Endodermal cell (in vitro differentiated cells): ENCODE results near the gene ENGASE. TPM values are rescaled to one million over a fixed set of nuclear protein-coding genes. Genes with fewer than 3 reads are reported as not detected.
A peak's percentile ranks its signal among the peaks of the same experiment; 100 is the strongest.

Source experiments
- DNase-seq: peaks from one replicate; pipeline ENCODE4 v3.0.0-alpha.2; 2017
- H3K27ac ChIP-seq: 2 replicates; pipeline ENCODE4 v1.5.1; 2013; ENCODE audit warnings: mild to moderate bottlenecking, low read depth, low read length, moderate library complexity
- H3K27me3 ChIP-seq: 2 replicates; pipeline ENCODE4 v1.6.1; 2013; ENCODE audit warnings: mild to moderate bottlenecking, low read length, moderate library complexity; ENCODE audit not compliant: insufficient read depth, control insufficient read depth, poor library complexity, severe bottlenecking
- H3K36me3 ChIP-seq: 2 replicates; pipeline ENCODE4 v1.7.0; 2013; ENCODE audit warnings: mild to moderate bottlenecking, low read length, moderate library complexity; ENCODE audit not compliant: control insufficient read depth, insufficient read depth
- H3K4me1 ChIP-seq: one replicate; pipeline ENCODE4 v1.7.0; 2013; ENCODE audit warnings: low read length; ENCODE audit not compliant: control insufficient read depth, insufficient read depth
- H3K4me3 ChIP-seq: 2 replicates; pipeline ENCODE4 v1.5.1; 2013; ENCODE audit warnings: mild to moderate bottlenecking, low read length, moderate library complexity
- H3K9ac ChIP-seq: 2 replicates; pipeline ENCODE4 v1.6.1; 2013; ENCODE audit warnings: mild to moderate bottlenecking, low read length, moderate library complexity; ENCODE audit not compliant: poor library complexity, severe bottlenecking; ENCODE audit errors: extremely low read depth
- H3K9me3 ChIP-seq: 2 replicates; pipeline ENCODE4 v1.6.1; 2013; ENCODE audit warnings: mild to moderate bottlenecking, low read length, moderate library complexity; ENCODE audit not compliant: control insufficient read depth
- H3K27ac Mint-ChIP-seq: 2 replicates; pipeline ENCODE4 v1.8.0; 2020; ENCODE audit warnings: mixed read lengths
- H3K27me3 Mint-ChIP-seq: 2 replicates; pipeline ENCODE4 v1.8.0; 2021; ENCODE audit warnings: mild to moderate bottlenecking, mixed read lengths; ENCODE audit not compliant: insufficient read depth
- H3K36me3 Mint-ChIP-seq: 2 replicates; pipeline ENCODE4 v1.8.0; 2020; ENCODE audit warnings: low read depth, mixed read lengths
- H3K4me1 Mint-ChIP-seq: 2 replicates; pipeline ENCODE4 v1.8.0; 2020; ENCODE audit warnings: mixed read lengths
- H3K4me3 Mint-ChIP-seq: 2 replicates; pipeline ENCODE4 v1.8.0; 2020; ENCODE audit warnings: mild to moderate bottlenecking, moderate library complexity, mixed read lengths
- H3K9me3 Mint-ChIP-seq: 2 replicates; pipeline ENCODE4 v1.8.0; 2020; ENCODE audit warnings: mild to moderate bottlenecking, mixed read lengths
- WGBS, 2 experiments: methylation state at CpG; one replicate each; pipeline versions ENCODE4 v1.1.5 to v1.1.7; 2013; ENCODE audit warnings: missing lambda C conversion rate in 2 of 2, mixed read lengths in 1 of 2; ENCODE audit not compliant: insufficient coverage in 1 of 2, insufficient read length in 1 of 2; 5-methylcytosine and 5-hydroxymethylcytosine counted together
- total RNA-seq, 2 donors: library from RNA; stranded (reverse); fragmentation: NEBNext Ultra II Directional in 1 of 2; extraction: Animal tissue kit (Norgen Biotek cat#: 25700) in 1 of 2; gene quantifications; 2 replicates in 1 of 2; 3 replicates in 1 of 2; pipeline ENCODE4 v1.2.1, GENCODE V29; 2021
- TF ChIP-seq, protein P1 (sequence below): fragments of 200-600 bp; sonication (generic); conservative IDR thresholded peaks from 2 replicates; pipeline ENCODE4 v1.5.0; 2021; ENCODE audit warnings: antibody characterized with exemption, mild to moderate bottlenecking

ENGASE gene
- total RNA-seq, 2 donors from 2014 or later = 40.8 to 42.0 TPM

DNA sequence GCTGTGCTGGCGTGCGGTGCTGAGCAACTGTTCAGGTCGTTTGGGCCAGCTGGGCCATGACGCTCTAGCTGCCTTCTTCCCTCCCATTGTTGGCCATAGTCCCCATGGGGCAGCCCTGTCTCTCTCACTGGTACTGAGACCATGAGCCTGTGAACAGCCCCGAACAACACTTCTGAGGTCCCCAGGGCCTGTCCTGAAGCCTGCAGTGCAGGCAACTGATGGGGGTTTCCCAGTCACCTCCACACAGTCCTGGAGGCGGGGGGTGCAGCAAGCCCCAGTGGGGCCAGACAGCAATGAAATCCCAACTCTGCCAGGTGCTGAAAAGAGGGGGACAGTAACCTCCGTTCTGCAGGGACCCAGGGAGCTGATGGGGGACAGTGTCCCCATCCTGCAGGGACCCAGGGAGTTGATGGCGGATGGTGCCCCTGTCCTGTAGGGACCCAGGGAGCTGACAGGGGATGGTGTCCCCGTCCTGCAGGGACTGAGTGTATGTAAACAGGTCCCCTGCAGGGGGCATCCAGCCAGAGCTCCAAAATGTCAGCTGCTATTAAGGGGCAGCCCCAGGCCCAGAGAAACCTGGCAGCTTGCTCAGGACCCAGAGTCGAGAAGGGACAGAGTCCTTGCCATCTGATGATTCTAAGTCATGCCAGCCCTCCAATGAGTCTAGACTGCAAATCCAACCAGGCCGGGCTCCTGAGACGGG lies 30.4 kb downstream of the ENGASE start:
- peak; percentile 75 for DNase-seq
- H3K27ac ChIP-seq = no peak overlapping the region
- H3K9me3 Mint-ChIP-seq = no peaks in the 10 kb centered on the region
- WGBS, 2 experiments = 84 to 85% methylated on average over 4 to 12 of the region's 12 CpGs
- H3K4me1 Mint-ChIP-seq = no peaks in the 10 kb centered on the region
- no peaks in the 10 kb centered on the region for H3K4me1 ChIP-seq
- H3K9me3 ChIP-seq = no peaks in the 10 kb centered on the region
- H3K4me3 Mint-ChIP-seq = no peak overlapping the region
- no peak overlapping the region for H3K27ac Mint-ChIP-seq
- H3K36me3 Mint-ChIP-seq = no peaks in the 10 kb centered on the region
- no peak overlapping the region for H3K9ac ChIP-seq
- H3K4me3 ChIP-seq = no peak overlapping the region
- no peaks in the 10 kb centered on the region for H3K27me3 Mint-ChIP-seq
- no peaks in the 10 kb centered on the region for H3K27me3 ChIP-seq
- H3K36me3 ChIP-seq = no peaks in the 10 kb centered on the region
- TF ChIP-seq, protein P1, sequence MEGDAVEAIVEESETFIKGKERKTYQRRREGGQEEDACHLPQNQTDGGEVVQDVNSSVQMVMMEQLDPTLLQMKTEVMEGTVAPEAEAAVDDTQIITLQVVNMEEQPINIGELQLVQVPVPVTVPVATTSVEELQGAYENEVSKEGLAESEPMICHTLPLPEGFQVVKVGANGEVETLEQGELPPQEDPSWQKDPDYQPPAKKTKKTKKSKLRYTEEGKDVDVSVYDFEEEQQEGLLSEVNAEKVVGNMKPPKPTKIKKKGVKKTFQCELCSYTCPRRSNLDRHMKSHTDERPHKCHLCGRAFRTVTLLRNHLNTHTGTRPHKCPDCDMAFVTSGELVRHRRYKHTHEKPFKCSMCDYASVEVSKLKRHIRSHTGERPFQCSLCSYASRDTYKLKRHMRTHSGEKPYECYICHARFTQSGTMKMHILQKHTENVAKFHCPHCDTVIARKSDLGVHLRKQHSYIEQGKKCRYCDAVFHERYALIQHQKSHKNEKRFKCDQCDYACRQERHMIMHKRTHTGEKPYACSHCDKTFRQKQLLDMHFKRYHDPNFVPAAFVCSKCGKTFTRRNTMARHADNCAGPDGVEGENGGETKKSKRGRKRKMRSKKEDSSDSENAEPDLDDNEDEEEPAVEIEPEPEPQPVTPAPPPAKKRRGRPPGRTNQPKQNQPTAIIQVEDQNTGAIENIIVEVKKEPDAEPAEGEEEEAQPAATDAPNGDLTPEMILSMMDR = no peak

DNA sequence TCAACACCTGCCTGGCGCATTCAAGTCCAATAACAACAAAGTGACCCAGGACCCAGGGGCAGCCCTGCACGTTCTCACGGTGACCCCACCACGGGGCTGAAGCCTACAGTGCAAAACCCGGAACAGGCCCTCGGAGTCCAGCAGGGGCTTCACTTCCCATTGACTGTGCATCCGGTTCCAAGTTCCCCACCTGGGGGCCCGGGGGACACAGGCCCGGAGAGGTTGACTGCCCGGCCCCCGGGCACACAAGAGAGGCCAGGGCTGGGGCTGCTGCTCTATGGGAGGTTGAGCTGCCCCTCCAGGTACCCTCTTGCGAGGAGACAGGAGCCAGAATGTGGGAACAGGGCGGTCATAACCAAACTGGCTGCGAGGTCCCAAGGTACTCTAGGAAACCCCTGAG lies 31.3 kb downstream of the ENGASE start:
- TF ChIP-seq, protein P1 = no peak
- Histone ChIP-seq H3K27me3 (no peaks in the 10 kb centered on the region), H3K27ac (no peak overlapping the region), H3K9me3 (no peaks in the 10 kb centered on the region), H3K36me3 (no peaks in the 10 kb centered on the region), H3K9ac (no peak overlapping the region), H3K4me1 (no peaks in the 10 kb centered on the region), H3K4me3 (no peak overlapping the region)
- DNase-seq = no peak
- Mint-ChIP-seq H3K27me3 (no peaks in the 10 kb centered on the region), H3K9me3 (no peaks in the 10 kb centered on the region), H3K27ac (no peak overlapping the region), H3K4me3 (no peak overlapping the region), H3K4me1 (no peaks in the 10 kb centered on the region), H3K36me3 (no peaks in the 10 kb centered on the region)
- WGBS, 2 experiments = 90 to 95% methylated on average over 7 to 14 of the region's 14 CpGs

DNA sequence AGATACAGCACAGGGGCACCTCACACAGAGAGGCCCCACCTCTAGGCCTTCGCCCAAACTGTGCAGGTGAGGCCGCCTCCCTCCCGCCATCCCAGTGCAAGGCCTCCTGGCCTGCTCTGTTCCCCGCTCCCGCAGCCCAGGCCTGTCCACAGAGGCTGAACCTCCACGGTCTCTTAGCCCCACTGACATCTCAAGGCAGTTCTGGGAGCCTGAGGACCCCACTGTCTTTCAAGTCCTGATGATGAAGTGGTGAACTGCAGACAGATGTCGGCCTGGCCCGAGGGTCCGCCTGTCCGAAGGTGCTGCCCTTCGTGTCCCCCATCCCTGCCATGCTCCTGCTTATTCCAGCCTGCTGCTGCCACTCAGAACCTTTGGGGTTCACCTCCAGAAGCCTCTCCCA lies 32.3 kb downstream of the ENGASE start:
- Mint-ChIP-seq H3K27ac (no peak overlapping the region), H3K27me3 (no peaks in the 10 kb centered on the region), H3K9me3 (no peaks in the 10 kb centered on the region), H3K36me3 (no peaks in the 10 kb centered on the region), H3K4me3 (no peak overlapping the region), H3K4me1 (no peaks in the 10 kb centered on the region)
- 95 to 99% methylated on average over 10 to 11 of the region's 11 CpGs for WGBS, 2 experiments
- no peaks in the 10 kb centered on the region for H3K9me3 ChIP-seq
- DNase-seq = no peak
- TF ChIP-seq, protein P1 = no peak
- no peak overlapping the region for H3K9ac ChIP-seq
- no peak overlapping the region for H3K27ac ChIP-seq
- no peak overlapping the region for H3K4me3 ChIP-seq
- no peaks in the 10 kb centered on the region for H3K4me1 ChIP-seq
- no peaks in the 10 kb centered on the region for H3K27me3 ChIP-seq
- no peaks in the 10 kb centered on the region for H3K36me3 ChIP-seq
